KMS-11 (cell line): ENCODE data around the gene A1BG.

Source experiments
- H2AFZ ChIP-seq: fragments of 200-600 bp; sonication (generic); 2 replicates; pipeline ENCODE4 v1.6.1; 2016; ENCODE audit warnings: antibody characterized with exemption, mixed run types, low read depth
- H3K27ac ChIP-seq: fragments of 200-600 bp; sonication (generic); 2 replicates; pipeline ENCODE4 v1.6.1; 2016; ENCODE audit warnings: mild to moderate bottlenecking, mixed run types
- H3K27me3 ChIP-seq: fragments of 200-600 bp; sonication (generic); 2 replicates; pipeline ENCODE4 v1.6.1; 2017; ENCODE audit warnings: mild to moderate bottlenecking, low read depth, mixed run types, moderate library complexity; ENCODE audit not compliant: insufficient read depth
- H3K36me3 ChIP-seq: fragments of 200-600 bp; sonication (generic); 2 replicates; pipeline ENCODE4 v1.6.1; 2017; ENCODE audit warnings: mild to moderate bottlenecking, mixed run types; ENCODE audit not compliant: insufficient read depth
- H3K4me1 ChIP-seq: fragments of 200-600 bp; sonication (generic); 2 replicates; pipeline ENCODE4 v1.6.1; 2016; ENCODE audit warnings: mild to moderate bottlenecking, low read depth, mixed run types; ENCODE audit not compliant: poor library complexity, severe bottlenecking
- H3K4me2 ChIP-seq: fragments of 200-600 bp; sonication (generic); 2 replicates; pipeline ENCODE4 v1.7.0; 2016; ENCODE audit warnings: mild to moderate bottlenecking, mixed run types
- H3K4me3 ChIP-seq: fragments of 200-600 bp; sonication (generic); IDR thresholded peaks from 2 replicates; pipeline ENCODE4 v1.6.1; 2017; ENCODE audit warnings: low read depth, low read length, mixed read lengths; ENCODE audit not compliant: insufficient read depth
- H3K79me2 ChIP-seq: fragments of 200-600 bp; sonication (generic); 2 replicates; pipeline ENCODE4 v1.6.1; 2016; ENCODE audit warnings: low read depth, mixed run types; ENCODE audit not compliant: insufficient read depth
- H3K9ac ChIP-seq: fragments of 200-600 bp; sonication (generic); 2 replicates; pipeline ENCODE4 v1.6.1; 2016; ENCODE audit warnings: mild to moderate bottlenecking, mixed run types
- H4K20me1 ChIP-seq: fragments of 200-600 bp; sonication (generic); 2 replicates; pipeline ENCODE4 v1.6.1; 2016; ENCODE audit warnings: mild to moderate bottlenecking, mixed run types; ENCODE audit not compliant: insufficient read depth
- CTCF ChIP-seq: fragments of 200-600 bp; sonication (generic); conservative IDR thresholded peaks from 2 replicates; pipeline ENCODE4 v1.6.1; 2017; ENCODE audit warnings: low read depth, mild to moderate bottlenecking, antibody characterized with exemption, low read length, moderate library complexity, mixed read lengths

A1BG gene

GRCh38 chr19:58352760-58353671 lies at the start of gene A1BG:
Gene A1BG (minus strand): TSS chr19:58353492. CDS start chr19:58353437, 55 bp downstream.
- Histone ChIP-seq H3K4me2 (no peak within 1 kb of the TSS), H3K4me3 (no peak within 1 kb of the TSS), H2AFZ (no peak within 1 kb of the TSS), H3K27ac (no peak within 1 kb of the TSS), H3K4me1 (peaks cover 3% of the 10 kb centered on the region), H3K27me3 (peaks cover 5% of the 10 kb centered on the region; the same call in 1 of the 2 replicates), H4K20me1 (no peaks in the 10 kb centered on the region), H3K9ac (no peak within 1 kb of the TSS), H3K36me3 (no peaks in the 10 kb centered on the region), H3K79me2 (no peaks in the 10 kb centered on the region)
- no peak for TF ChIP-seq CTCF

GRCh38 chr19:58401840-58402421 lies 48.6 kb upstream of the A1BG start:
- peaks cover 13% of the 10 kb centered on the region for H3K4me1 ChIP-seq
- peak overlapping the region; percentile 55 for H3K4me2 ChIP-seq
- H4K20me1 ChIP-seq: no peaks in the 10 kb centered on the region
- peak overlapping the region; percentile 37; the same call in 1 of the 2 replicates for H3K9ac ChIP-seq
- H3K27ac ChIP-seq: 0 out of 2 replicates have a peak overlapping the region, but pooled peaks have one; percentile 34
- H3K4me3 ChIP-seq: no peak overlapping the region
- no peaks in the 10 kb centered on the region for H3K79me2 ChIP-seq
- peak overlapping the region; percentile 80; the same call in 1 of the 2 replicates for H2AFZ ChIP-seq
- no peaks in the 10 kb centered on the region for H3K36me3 ChIP-seq
- no peaks in the 10 kb centered on the region for H3K27me3 ChIP-seq
- no peak for TF ChIP-seq CTCF

DNA sequence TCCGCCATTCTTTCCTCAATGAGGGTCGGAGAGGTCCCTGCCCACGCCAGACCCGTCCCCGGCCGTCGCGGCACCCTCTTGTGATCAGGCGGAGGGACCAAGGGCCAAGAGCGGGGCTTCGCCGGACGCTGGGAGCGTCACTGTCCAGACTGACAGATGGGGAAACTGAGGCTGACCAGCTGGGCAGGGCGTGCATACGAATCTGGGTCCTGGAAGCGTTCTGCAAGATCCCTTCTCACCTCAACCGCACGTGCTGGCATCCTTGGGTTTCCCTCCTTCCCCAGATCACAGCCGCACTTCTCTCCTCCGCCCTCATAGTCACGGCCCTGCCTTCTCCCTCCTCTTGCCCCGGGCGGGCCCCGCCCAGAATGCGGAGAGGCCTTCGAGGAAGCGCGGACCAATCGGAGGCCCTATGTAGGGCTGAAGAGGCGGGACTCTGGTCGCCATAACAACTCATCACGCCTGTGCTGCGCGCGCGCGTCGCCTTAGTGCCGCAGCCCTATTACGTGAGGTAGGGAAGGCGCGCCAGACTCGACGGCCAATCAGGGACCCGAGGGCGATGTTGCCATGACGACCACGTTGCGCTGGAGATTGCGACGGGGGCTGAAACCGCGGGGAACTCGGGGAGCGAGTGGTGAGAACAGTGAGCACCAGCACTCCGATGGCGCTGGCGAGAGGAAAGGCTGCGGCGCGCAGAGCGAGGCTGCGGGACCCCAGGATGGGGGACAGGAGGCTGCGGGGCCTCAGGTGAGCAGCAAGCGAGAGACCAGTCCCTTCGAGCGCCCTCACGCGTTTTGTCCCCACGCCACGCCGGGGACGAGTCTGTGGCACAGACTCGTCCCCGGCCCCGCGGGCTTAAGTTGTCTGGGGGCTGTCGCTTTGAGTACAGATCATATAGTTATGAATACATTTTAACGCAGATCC lies 47.9 kb upstream of the A1BG start:
- Histone ChIP-seq H3K79me2 (no peaks in the 10 kb centered on the region), H3K27me3 (no peaks in the 10 kb centered on the region), H3K9ac (peak overlapping the region; percentile 37; the same call in 1 of the 2 replicates), H3K27ac (peak overlapping the region; percentile 34), H2AFZ (peak overlapping the region; percentile 80), H3K4me1 (peaks cover 13% of the 10 kb centered on the region), H4K20me1 (no peaks in the 10 kb centered on the region), H3K36me3 (no peaks in the 10 kb centered on the region), H3K4me3 (no peak overlapping the region), H3K4me2 (peak overlapping the region; percentile 86)
- no peak for TF ChIP-seq CTCF

DNA sequence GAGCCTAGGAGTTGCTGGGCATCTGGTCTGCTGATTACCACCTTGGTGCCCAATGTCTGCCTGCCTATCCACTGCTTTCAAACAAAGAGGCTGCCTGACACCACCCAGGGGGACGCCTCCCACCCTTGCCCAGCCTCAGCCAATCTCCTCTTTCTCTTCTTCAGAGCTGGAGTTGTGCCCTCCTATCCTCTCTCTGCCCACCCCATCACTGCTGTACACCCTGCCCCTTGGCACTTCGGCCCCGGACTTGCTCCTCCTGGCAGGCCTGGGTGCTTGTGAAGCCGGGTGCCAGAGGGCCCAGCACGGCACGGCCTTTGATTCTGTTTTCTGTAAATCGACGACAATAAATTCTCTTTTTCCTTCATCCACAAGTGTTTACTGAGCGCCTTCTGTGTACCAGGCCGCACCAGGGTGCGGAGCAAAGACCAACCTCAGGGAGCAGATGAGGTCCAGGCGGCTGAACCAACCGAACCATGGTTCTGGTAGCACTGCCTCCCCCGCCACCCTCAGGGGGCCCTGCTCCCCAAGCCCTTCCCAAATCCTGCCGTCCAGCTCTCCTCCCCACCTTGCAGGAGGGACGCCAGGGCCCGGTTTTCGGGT lies 47.1 kb upstream of the A1BG start:
- H3K27ac ChIP-seq: no peak overlapping the region
- TF ChIP-seq CTCF: no peak
- no peaks in the 10 kb centered on the region for H4K20me1 ChIP-seq
- H3K27me3 ChIP-seq: no peaks in the 10 kb centered on the region
- peaks cover 13% of the 10 kb centered on the region for H3K4me1 ChIP-seq
- H3K4me3 ChIP-seq: no peak overlapping the region
- no peak overlapping the region for H3K9ac ChIP-seq
- peak overlapping the region; percentile 57 for H2AFZ ChIP-seq
- H3K36me3 ChIP-seq: no peaks in the 10 kb centered on the region
- H3K79me2 ChIP-seq: no peaks in the 10 kb centered on the region
- H3K4me2 ChIP-seq: peak overlapping the region; percentile 86
